Thyroid gland (tissue), 4 donors: ENCODE data around the gene MKRN2OS.

Source experiments
- POLR2A ChIP-seq, 2 donors: fragments of 450-650 bp; IDR thresholded peaks; one replicate each; pipeline ENCODE4 v1.6.1; 2017; ENCODE audit warnings: antibody characterized with exemption in 2 of 2, mild to moderate bottlenecking in 2 of 2, moderate library complexity in 1 of 2
- TF ChIP-seq, protein P1 (sequence below), 6 experiments: fragments of 200-600 bp in 3 of 6; fragments of 450-650 bp in 3 of 6; sonication (generic) in 3 of 6; IDR thresholded peaks; one replicate each; pipeline ENCODE4 v1.5.1; 2016 to 2019; ENCODE audit warnings: antibody characterized with exemption in 6 of 6, mild to moderate bottlenecking in 2 of 6, inconsistent platforms in 1 of 6, moderate library complexity in 1 of 6

DNA sequence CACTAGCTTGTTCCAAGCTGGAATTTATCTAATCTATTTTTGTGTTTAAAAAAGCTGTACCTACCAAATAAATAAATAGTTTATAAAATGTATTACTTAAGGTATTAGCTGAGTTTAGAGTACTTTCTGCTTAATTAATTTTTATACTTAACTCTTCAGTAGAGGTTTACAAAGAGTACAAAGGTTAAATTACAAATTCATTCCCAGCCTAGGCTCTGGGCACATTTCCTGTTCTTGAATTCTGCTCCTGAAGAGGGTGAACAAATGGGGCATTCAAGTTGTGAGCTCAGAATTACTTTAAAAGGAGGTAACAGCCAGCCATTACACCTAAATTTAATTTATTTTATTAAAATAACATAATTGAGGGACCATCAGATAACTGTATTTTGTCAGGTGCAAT lies 38.0 kb upstream of the MKRN2OS start:
- TF ChIP-seq, protein P1, sequence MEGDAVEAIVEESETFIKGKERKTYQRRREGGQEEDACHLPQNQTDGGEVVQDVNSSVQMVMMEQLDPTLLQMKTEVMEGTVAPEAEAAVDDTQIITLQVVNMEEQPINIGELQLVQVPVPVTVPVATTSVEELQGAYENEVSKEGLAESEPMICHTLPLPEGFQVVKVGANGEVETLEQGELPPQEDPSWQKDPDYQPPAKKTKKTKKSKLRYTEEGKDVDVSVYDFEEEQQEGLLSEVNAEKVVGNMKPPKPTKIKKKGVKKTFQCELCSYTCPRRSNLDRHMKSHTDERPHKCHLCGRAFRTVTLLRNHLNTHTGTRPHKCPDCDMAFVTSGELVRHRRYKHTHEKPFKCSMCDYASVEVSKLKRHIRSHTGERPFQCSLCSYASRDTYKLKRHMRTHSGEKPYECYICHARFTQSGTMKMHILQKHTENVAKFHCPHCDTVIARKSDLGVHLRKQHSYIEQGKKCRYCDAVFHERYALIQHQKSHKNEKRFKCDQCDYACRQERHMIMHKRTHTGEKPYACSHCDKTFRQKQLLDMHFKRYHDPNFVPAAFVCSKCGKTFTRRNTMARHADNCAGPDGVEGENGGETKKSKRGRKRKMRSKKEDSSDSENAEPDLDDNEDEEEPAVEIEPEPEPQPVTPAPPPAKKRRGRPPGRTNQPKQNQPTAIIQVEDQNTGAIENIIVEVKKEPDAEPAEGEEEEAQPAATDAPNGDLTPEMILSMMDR (IDR thresholded peaks at IDR 0.05) = no peak
- TF ChIP-seq POLR2A (IDR thresholded peaks at IDR 0.05) = no peak
